C4-2B (cell line): ENCODE data around the gene VRK1.

Experiments
- CTCF ChIP-seq: fragments of 450-650 bp; conservative IDR thresholded peaks from 2 replicates; pipeline ENCODE4 v1.5.1; 2017; ENCODE audit warnings: mild to moderate bottlenecking
- ZFX ChIP-seq: fragments of 450-650 bp; IDR thresholded peaks from 2 replicates; pipeline ENCODE4 v1.6.1; 2017

- TF ChIP-seq CTCF = no peak
- TF ChIP-seq ZFX = no peak
Measured at GRCh38 chr14:96796851-96797581, at the start of gene VRK1.
